ENCODE measurements around the gene ADNP2.

ADNP2 gene

GRCh38 chr18:80108121-80108536 is 933 bp upstream of the ADNP2 start:
- no peak for DNase-seq

GRCh38 chr18:80109676-80110078 is 615 bp downstream of the ADNP2 start:
- DNase-seq: peak; percentile 39

DNA sequence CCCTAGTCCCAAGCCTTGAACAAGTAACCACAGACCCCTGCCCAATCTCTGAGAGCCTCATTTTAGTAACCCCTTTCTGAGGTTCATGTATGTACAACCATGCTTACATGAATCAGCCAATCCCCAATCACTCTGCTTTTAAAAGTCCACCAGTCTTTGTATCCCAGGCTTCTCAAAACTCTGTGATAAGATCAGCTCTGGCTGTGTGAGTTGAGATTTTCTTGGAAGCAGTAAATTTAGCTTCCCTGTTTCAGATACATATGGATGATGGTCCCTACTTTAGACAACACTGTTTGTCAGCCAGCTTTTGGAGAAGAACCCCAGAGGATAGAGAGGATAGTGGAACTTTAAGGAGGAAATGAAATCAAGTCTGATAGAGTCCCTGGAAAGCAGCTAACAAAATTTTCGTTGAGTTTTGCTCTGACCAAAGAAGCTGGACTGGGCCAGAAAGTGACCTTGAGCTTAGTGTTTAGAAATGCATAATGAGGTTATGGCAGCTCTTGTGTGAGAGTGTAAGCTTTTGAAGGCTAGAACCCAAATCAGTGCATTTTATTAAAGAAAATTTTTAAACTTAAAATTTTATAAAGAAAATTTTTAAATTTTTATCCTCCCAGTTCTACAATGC is 3.7 kb downstream of the ADNP2 start:
- no peak for DNase-seq

GRCh38 chr18:80115035-80115434 is 6.0 kb downstream of the ADNP2 start:
- DNase-seq: no peak

- no peak for DNase-seq
Observed at GRCh38 chr18:80119111-80119510, 10.0 kb downstream of the ADNP2 start.

DNA sequence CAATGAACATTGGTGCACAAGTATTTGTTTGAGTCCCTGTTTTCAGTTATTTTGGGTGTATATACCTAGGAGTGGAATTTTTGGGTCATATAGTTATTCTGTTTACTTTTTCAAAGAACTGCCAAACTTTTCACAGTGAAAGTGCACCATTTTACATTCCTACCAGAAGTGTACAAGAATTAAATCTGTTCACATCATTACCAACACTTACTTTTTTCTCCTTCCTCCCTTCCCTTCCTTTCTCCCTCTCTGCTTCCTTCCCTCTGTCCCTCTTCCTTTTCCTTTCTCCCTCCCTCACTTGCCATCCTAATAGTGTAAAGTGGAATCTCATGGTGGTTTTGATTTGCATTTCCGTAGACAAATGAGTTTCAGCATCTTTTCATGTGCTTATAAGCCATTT is 11.9 kb downstream of the ADNP2 start:
- no peak for DNase-seq

DNA sequence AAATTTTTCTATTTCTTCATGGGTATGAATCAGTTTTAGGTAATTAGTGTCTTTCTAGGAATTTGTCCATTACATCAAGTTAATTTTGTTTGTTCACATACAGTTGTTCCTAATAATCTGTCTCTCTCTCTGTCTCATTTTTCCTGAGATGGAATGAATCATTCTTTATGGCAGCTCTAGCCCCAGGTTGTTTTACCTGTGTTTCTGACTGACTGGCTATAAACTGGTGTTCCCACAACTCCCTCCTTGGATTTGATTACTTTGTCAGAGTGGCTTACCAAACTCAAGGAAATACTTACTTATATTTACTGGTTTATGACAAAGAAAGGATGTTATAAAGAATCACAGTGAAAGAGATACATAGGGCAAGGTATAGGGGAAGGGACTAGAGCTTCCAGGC is 15.1 kb downstream of the ADNP2 start:
- DNase-seq: no peak

DNA sequence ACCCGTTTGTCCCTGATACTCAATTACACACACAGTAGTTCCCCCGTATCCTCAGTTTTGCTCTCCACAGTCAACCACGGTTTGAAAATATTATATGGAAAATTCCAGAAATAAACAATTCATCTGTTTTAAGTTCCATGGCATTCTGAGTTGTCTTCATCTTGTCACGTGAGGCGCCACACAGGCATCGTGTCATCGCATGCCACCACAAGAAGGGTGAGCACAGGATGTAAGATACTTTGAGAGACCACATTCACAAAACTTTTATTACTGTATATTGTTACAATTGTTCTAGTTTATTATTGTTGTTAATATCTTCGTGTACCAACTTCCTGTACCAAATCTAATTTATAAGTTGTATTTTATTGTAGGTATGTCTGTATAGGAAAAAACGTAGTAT is 17.7 kb downstream of the ADNP2 start:
- DNase-seq: no peak

- DNase-seq: no peak
Observed at GRCh38 chr18:80127635-80128034, 18.6 kb downstream of the ADNP2 start.

DNA sequence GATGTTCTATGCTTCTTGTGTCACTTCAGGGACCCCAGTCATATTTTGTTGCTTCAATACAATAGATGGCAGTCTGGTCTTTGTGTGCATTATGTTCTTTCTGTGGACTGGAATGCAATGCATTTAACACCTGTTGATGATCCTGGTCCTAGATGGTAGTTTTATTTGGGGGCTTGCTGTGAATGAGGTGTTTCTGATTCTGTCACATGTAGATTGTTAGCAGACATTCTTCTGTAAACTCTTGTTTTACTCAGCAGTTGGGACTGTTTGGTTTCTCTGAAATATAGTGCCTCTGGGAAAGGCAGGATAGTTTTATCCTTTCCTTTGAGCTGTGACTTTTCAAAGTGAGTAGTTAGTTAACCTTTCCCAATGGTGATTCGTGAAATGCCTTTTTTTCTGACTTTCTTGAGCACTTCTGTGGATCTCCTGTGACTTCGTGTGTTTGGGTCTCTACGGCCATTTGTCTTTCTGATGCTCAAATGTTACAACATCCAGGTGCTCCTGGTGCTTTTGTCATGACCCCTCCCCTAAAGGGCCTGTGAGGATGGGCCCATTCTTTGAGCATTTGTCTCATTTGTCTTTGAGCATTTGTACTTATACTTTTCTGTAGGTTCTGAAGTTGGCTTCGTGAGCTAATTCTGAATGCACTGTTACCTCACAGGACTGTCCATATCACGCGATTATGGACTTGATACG is 20.8 kb downstream of the ADNP2 start:
- no peak for DNase-seq

GRCh38 chr18:80130555-80130954 is 21.5 kb downstream of the ADNP2 start:
- no peak for DNase-seq

- DNase-seq: no peak
Observed at GRCh38 chr18:80132180-80132812, 23.2 kb downstream of the ADNP2 start.

DNA sequence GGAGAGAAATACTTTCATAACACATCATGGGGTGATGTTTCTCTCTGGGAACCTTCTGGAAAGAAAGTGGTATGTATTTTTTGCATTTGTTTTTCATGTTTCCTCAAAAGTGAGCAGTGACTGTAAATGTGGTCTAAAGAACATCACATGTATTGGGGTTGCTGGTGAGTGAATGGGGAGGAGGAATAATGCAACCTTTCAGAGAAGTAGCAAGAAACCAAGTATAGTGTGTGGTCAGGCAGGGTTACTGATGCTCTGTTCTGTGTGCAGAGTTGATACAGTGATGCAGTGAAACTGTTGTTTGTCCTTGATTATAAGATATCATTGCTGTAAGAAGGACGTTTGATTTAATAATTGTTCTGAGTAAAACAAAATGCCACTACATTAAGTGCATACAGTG is 24.1 kb downstream of the ADNP2 start:
- DNase-seq: no peak

- DNase-seq: no peak
Observed at GRCh38 chr18:80135136-80135535, 26.1 kb downstream of the ADNP2 start.

- no peak for DNase-seq
Observed at GRCh38 chr18:80136679-80137078, 27.6 kb downstream of the ADNP2 start.

DNA sequence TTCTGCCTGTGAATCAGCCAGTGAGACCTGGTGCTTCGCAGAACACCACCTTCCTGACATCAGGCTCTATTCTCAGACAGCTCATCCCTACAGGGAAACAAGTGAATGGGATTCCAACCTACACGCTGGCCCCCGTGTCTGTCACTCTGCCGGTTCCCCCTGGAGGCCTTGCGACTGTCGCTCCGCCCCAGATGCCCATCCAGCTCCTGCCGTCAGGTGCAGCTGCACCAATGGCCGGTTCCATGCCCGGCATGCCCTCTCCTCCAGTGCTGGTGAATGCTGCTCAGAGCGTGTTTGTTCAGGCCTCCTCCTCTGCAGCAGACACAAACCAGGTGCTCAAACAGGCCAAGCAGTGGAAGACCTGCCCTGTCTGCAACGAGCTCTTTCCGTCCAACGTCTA is 28.1 kb downstream of the ADNP2 start:
- no peak for DNase-seq

DNA sequence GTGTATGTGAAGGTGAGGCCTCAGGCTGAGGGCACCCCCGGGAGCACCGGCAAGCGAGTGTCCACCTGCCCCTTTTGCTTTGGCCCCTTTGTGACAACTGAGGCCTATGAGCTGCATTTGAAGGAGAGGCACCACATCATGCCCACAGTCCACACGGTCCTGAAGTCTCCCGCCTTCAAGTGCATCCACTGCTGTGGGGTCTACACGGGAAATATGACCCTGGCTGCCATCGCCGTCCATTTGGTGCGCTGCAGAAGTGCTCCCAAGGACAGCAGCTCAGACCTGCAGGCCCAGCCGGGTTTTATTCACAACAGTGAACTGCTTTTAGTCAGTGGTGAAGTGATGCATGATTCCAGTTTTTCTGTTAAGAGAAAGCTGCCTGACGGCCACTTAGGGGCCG is 28.9 kb downstream of the ADNP2 start:
- DNase-seq: no peak

- DNase-seq: no peak
Observed at GRCh38 chr18:80140455-80140985, 31.5 kb downstream of the ADNP2 start.

- DNase-seq: no peak
Observed at GRCh38 chr18:80143881-80144280, 34.8 kb downstream of the ADNP2 start.

- no peak for DNase-seq
Observed at GRCh38 chr18:80145196-80145804, 36.2 kb downstream of the ADNP2 start.

- DNase-seq: no peak
Observed at GRCh38 chr18:80147037-80147417, 38.0 kb downstream of the ADNP2 start.

GRCh38 chr18:80147418-80148325 is 38.6 kb downstream of the ADNP2 start:
- DNase-seq: peak; percentile 85

All from activated CD4-positive, alpha-beta T cell treated with anti-CD3 and anti-CD28 coated beads, Interleukin-2, Interleukin-6, amounts not matched to agents 100 ng/mL and 50 ng/mL, durations not matched to agents 16 hours and 8 hours (primary cell).